Right renal cortex interstitium (tissue), 3 donors: ENCODE results near the gene CD2AP. TPM values are rescaled to one million over a fixed set of nuclear protein-coding genes. Genes with fewer than 3 reads are reported as not detected.
"Not testable (repeated sequence)": the region's sequence is repeated elsewhere in the genome, so short reads cannot be mapped to it uniquely, and the experiment has no call there.

ENCODE experiments used
- DNase-seq, 3 donors: peaks; one replicate each; pipeline ENCODE4 v3.0.0-alpha.2; 2013; ENCODE audit warnings: low read depth in 3 of 3, low spot score in 2 of 3
- polyA plus RNA-seq, 3 donors: library from polyadenylated mRNA; unstranded; fragments of 120-200 nt; gene quantifications; one replicate each; pipeline ENCODE4 v1.2.1, GENCODE V29; 2013; ENCODE audit not compliant: insufficient read length in 3 of 3

CD2AP gene
- polyA plus RNA-seq, 3 donors = 81.4 to 88.2 (median 87.7) TPM

DNA sequence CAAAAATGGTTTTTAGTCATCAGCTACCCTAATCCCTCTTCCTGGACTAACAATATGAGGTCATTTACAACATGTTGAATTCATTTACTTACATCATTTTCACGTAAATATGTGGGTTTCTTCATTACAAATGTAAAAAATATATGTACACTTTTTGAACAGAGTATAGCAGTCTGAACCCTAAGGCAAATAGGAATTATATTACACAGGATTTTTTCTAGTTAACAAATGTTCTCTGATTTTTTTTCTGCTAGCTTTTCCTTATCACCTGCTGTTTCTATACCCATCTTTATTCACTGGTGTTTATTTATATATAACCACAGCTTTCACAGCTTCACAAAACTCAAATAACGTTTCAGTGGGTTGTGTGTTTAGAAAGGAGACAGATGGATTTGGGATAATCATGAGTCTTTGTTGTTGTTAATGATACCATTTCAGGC lies 21.0 kb upstream of the CD2AP start:
- no peak for DNase-seq

DNA sequence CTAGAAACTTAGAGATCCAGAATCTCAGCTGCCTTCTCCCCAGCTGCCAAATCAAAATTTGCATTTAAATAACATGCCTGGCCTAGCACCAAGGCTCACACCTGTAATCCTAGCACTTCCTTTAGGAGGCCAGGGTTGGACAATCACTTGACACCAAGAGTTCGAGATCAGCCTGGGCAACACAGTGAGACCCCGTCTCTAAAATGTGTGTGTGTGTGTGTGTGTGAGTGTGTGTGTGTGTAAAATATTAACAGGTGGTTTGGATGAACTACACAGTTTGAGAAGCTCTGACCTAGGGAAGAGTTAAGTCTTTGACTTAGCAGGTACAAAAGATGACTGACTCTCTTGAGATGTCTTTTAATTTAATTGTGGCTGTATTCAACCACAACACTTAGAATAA lies 20.2 kb upstream of the CD2AP start:
- DNase-seq = no peak

DNA sequence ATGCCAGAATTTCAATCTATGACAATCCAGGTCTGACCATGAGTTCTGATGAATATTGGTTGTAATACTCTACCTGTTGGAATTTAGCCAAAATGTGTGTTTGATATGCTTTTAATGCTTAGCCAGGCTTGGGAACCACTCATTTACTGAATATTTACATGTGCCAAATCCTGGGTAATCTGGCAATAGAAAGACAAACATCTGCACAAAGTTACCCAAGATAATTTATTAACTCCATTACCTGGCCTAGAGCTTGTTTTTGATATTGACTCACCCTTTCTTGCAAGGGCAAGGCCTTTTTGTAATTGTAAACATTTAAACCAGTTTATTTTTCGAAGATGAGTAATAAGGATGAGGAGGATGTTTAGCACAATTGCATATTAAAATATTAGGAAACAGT lies 13.5 kb upstream of the CD2AP start:
- no peak for DNase-seq

DNA sequence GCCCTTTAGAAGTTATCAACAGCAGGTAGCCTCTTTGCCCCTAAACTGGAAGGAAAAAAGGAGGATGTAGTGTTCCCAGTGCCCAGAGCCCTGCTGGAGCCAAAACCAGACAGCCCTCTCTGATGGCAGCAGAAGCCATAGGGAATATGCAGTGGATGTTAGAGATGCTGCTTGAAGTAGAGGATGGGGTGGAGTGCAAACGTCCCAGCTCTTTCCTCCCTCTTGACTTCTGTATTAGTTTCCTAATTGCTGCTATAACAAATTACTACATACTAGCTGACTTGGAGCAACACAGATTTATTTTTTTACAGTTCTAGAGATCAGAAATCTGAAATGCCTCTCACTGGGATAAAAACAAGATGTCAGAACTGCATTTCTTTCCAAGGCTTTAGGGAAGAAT lies 12.5 kb upstream of the CD2AP start:
- DNase-seq = no peak

DNA sequence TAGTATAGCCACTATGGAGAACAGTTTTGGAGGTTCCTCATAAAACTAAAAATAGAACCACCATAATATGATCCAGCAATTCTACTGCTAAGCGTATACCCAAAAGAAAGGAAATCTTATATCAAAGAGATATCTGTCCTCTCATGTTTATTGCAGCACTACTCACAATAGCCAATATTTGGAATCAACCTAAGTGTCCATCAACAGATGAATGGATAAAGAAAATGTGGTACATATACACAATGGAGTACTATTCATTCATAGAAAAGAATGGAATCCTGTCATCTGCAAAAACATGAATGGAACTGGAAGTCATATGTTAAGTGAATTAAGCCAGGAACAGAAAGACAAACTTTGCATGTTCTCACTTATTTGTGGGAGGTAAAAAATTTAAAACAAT lies 5.7 kb upstream of the CD2AP start:
- DNase-seq = no peak

DNA sequence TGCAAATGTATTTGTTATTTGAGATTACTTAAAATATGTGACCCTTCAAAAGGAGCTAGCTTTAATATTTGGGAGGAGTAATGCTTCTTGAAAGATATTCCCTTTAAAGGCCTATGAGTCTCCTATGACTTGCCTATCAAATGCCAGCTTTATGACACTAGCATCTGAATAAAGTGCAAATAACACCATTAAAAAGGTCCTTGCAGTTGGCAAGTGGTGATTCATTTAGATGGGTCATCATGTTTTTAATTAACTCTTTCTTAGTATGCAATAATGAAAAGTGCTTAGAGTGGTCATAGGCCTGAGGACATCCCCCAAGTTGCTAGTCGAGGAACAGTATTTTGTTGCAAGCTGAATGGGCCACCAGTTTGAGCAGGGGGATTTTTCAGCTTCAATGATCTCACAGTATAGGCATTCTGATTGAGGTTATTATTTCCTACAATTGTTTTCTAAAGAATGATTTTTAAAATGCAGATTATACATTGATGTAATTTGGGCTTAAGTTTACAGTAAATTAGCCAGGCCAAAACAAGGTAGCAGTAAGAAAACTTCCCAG lies 3.7 kb upstream of the CD2AP start:
- DNase-seq = no peak

DNA sequence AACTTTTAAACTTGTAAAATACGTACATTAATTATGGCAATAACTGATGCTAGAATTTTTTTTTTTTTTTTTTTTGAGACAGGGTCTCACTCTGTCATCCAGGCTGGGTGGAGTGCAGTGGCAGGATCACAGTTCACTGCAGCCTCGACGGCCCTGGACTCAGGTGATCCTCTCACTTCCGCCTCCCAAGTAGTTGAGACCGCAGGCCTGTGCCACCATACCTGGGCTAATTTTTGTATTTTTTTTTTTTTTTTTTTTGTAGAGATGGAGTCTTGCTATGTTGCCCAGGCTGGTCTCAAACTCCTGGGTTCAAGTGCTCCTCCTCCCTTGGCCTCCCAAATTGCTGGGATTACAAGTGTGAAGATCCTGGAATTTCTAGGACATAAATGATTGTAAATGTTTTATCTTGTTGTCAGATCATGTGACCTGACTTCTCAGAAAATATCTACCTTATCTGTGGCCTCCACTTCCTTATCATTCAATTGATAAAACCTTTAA lies 2.2 kb upstream of the CD2AP start:
- DNase-seq = no peak

DNA sequence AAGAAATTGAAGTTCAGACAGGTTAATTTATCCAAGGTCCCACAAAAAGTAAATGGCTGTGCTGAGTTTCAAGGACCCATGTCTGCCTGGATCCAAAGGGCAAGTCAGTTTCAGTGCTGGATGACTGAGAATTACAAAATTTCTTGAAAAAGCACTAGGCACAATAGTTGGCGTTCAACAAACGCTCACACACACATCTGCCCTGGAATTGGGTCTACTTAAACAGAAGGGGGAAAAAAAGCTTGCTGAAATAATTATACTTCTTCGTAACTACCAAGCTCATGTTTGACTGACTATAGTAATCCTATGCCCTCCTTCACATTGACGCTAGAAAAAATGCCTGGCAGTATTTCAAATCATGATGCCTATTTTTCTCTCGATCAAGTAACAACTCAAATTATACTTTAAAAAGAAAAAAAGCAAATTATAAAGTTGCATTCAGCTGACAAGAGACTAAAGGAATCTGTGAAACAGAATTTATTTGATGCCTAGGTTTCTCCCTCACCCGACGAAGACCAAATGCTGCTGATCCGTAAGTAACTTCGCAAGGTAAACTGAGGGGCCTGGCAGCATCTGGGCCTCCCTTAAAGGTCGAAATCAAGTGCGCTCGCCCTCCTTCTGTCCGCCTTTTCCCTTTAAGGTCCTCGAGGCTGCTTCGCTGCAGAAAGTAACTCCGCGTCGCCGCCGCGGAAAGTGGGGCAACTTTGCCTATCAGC lies 650 bp upstream of the CD2AP start:
- DNase-seq = peak; percentile 12 to 21 (median 20)

DNA sequence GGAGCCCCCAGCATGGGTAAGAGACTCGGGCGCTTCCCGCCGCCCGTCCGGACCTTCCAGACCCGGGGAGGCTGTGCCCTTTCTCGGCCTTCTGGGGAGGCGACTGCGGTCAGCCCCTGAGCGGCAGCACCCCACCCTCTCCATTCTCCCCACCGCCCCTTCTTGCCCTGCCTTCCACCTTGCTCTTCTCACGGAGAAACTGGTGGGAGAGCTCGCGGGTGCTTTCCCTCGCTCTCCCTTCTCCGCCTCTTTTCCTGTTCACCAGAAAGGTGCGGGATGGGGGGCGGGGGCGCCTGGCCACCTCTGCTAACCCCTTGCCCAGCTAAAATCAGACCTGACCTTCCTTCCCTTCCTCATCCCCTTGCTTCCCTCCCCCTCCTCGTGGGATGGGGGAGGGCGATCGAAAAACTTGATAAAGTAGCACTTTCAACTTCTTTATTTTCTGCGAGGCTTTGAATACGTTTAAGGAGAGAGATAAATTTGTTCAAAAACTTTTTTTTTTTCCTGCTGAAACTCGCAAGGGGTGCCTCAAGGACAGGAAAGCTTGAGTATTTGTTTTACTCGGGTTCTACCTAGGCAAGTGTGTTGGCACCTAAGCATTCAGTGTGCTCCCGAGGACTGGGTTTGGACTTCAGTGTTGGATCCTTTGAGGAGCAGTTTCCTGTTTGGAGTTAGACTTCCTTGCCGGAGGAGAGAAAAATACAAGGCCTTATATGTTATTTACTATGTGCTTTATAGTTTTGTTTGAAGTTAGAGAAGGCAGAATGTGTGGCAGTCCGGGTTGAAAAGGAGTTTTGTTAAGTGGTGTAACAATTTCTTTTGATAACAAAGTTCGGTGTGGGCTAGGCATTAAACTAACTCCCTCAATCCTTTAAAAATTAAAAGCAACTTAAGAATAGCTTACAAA lies 897 bp downstream of the CD2AP start:
- DNase-seq = peak; percentile 36 to 52 (median 43)

DNA sequence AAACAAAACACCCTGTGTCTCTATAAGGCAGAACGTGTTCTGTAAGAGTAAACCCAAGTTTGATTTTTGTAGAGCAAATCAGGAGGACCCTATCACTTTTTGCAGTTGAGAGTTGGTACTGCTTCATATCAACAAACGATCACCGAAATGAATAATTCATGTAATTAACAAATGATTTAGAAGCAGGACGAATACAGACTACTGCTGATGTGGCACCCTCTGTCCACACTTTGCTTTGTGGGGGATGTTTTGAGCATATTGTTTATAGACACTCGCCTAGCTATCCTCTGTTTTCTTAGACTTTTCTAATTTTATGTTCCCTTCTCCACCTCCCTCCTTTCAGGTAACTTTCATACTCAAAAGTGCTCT lies 1.5 kb downstream of the CD2AP start:
- peak in 1 of 3 donors; percentile 4 for DNase-seq

DNA sequence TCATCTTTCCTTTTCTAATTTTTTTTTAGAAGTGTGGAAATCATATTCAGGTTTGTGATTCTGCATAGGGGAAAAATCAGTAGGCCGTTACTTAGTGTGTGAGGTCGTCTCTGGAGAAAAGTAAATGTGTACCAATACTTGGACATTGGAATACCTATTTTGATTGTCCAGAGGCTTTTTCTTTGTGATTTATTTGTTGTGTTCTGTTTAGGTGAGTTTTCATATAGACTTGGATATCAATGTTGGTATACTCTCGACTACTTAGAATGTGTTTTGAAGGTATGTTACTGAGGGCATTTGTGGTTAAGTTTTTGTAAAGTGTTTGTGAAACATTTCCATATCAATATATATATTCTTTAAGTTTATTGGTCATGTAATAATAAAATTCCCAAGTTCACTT lies 2.3 kb downstream of the CD2AP start:
- no peak for DNase-seq

DNA sequence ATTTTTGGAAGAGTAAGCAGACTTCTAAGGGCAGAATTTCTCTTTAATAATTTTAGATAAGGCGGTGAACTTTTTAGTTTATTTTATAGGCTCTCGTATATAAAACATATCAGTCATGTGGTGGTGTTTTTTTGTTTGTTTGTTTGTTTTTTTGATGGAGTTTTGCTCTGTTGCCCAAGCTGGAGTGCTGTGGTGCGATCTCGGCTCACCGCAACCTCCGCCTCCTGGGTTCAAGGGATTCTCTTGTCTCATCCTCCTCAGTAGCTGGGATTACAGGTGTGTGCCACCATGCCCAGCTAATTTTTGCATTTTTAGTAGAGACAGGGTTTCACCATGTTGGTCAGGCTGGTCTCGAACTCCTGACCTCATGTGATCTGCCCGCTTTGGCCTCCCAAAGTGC lies 3.6 kb downstream of the CD2AP start:
- DNase-seq = not testable (repeated sequence)

DNA sequence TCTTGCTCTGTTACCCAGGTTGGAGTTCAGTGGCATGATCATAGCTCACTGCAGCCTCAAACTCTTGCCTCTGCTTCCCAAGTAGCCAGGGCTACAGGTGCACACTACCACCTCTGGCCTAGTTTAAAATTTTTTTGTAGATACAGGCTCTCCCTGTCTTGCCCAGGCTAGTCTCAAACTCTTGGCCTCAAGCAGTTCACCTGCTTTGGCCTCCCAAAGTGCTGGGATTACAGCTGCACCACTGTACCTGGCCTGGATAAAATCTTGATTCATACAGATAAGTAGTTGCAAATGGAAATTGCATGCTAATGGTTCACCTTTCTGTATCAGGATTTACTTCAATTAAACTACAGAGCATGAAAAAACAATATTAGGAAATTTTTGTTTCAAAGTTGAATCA lies 4.2 kb downstream of the CD2AP start:
- no peak for DNase-seq

DNA sequence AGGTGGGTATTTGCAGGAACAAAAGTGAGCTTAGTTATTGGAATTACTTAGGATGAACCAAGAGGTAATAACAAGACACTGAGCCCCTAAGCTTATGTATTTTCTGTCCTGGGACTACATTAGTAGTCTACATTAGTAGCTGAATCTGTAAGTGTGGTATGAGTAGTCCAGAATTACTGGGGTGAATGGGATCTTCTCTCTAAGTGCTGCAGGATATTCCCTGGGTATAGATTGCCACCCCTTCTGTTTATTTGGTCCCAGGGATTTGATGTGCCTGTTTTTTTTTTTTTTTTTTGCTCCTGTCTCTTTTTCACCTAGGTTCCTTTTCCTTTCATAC lies 5.9 kb downstream of the CD2AP start:
- no peak for DNase-seq

DNA sequence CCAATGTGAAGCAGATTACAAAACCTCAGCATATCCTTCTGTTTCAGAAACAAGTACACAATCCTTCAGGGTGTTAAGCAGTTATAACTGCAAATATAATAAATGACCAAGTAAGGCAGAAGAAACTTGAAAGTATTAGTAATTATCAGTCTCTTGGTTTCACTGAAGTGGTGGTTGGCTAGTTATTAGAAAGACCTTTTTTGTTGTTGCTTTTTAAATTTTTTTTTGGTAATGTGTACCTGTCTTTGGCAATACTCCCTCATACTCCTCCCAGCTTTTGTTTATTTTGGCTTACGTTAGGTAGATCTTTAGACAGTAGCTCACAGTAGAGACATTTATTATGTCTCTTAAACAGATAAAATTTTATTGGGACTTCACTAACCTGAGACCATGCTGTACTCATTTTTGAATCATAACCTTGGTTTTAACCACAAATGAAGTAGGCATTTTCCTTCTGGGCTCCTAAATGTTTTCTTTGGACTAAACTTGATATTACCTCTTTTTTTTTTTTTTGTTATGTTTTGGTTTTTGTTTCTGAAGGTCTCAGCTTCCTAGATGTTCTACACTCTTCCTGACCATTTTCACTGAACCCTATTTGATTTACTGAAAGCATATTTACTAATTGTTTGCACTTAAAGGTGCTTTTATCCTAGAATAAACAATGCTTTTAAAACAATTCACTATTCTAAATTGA lies 6.4 kb downstream of the CD2AP start:
- no peak for DNase-seq

DNA sequence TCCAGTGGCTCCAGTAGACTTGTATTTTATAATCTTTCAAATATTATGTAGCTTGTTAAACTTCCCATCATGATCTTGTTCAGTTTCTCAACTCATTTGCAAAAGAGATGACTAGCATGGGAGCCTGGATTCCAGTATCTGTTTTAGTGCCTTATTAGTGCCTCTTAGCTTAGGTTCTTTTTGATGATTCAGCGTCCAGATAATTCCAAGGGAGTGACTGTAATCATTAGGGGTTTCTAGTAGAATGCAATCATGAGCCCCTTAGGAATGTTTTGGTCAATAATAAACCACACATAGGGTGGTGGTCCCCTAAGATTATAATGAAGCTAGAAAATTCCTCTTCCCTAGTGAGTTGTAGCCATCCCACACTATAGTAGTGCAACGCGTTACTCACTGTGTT lies 7.0 kb downstream of the CD2AP start:
- no peak for DNase-seq

DNA sequence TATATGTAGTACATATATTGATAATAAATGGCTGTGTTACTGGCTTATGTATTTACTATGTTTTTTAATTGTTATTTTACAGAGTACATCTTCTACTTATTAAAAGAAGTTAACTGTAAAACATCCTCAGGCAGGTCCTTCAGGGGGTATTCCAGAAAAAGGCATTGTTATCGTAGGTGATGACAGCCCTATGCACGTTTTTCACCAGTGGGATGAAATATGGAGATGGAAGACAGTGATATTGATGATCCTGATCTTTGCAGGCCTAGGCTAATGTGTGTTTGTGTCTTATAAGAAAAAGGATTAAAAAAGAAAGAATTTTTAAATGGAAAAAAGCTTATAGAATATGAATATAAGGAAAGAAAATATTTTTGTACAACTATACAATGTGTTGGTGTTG lies 7.5 kb downstream of the CD2AP start:
- DNase-seq = no peak

DNA sequence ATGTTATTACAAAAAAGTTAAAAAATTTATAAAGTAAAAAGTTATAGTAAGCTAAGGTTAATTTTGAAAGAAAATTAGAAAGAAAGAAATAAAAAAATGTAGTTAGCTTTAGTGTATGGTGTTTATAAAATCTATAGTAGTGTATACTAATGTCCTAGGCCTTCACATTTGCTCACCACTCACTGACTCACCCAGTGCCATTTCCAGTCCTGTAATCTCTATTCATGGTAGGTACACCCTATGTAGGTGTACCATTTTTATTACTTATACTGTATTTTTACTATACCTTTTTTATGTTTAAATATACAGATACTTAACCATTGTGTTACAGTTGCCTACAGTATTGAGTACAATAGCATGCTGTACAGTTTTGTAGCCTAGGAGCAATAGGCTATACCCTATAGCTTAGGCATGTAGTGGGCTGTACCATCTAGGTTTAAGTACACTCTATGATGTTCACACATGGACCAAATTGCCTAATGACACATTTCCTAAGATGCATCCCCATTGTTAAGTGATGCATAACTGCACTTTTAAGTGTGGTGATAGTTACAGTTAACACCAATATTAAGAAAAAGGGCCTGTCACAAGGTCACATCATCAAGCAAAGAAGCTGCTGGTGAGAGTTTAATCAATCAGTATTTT lies 8.0 kb downstream of the CD2AP start:
- DNase-seq = no peak

DNA sequence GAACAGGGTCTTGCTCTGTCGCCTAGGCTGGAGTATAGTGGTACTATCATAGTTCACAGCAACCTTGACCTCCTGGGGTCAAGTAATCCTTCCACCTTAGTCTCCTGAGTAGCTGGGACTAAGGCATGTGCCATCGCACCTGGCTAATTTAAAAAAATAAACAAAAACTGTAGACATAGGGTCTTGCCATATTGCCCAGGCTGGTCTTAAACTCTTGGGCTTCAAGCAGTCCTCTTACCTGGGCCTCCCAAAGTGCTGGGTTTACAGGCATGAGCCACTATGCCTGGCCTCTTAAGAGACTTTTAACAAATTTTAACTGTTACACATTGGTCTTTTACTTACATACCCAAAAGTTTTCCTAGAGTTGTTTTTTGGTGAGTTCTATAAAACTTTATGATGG lies 12.4 kb downstream of the CD2AP start:
- DNase-seq = no peak

DNA sequence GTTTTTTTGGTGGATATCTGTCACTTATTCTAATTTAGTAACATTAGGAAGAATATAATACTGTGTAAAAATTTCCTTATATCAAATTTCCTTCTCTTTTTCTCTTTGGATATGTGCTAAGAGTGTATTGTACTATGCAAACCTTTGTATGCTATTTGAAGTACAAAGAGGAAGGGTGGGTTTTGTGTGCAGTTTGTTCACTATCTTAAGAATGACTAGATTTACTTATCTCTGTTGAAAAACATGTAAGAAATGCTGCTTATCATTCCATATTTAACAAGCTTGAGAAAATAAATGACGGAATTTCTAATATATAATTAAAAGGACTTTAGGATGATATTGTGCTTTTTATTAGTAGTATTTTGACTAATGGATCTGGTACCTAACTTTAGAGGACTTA lies 13.1 kb downstream of the CD2AP start:
- no peak for DNase-seq

DNA sequence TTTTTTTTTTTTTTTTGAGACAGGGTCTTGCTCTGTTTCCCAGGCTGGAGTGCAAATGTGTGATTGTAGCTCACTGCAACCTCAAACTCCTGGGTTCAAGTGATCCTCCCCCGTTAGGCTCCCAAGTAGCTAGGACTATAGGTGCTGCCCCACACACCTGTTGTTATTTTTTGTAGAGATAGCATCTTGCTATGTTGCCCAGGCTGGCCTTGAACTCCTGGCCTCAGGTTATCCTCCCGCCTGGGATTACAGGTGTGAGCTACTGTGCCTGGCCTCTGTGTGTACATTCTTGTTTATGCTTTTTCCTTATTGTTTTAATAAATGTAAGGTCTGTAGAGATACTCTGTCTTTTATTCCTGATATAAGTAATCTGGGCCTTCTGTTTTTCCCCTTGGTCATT lies 14.8 kb downstream of the CD2AP start:
- no peak for DNase-seq
